HT1080 (cell line): ENCODE results near the gene IGF2BP2. TPM values are rescaled to one million over a fixed set of nuclear protein-coding genes. Genes with fewer than 3 reads are reported as not detected.
"Not testable (repeated sequence)": the region's sequence is repeated elsewhere in the genome, so short reads cannot be mapped to it uniquely, and the experiment has no call there.

Experiments
- DNase-seq: peaks from one replicate; pipeline ENCODE4 v3.0.0-alpha.2; 2015; ENCODE audit warnings: low read depth
- total RNA-seq: library from RNA; depleted of rRNA; stranded (reverse); fragments of >200 nt; shearing (Covaris generic); gene quantifications from 2 replicates; pipeline ENCODE4 v1.2.3, GENCODE V29; 2014

The IGF2BP2 gene
- total RNA-seq, 1 experiment from 2014 or later = 157 TPM

- DNase-seq = no peak
These were observed 177.5 kb downstream of the IGF2BP2 start for GRCh38 chr3:185647134-185647879.

GRCh38 chr3:185646382-185647133 is 178.3 kb downstream of the IGF2BP2 start:
- DNase-seq = no peak

GRCh38 chr3:185645596-185646381 is 179.1 kb downstream of the IGF2BP2 start:
- DNase-seq = no peak

GRCh38 chr3:185645191-185645590 is 179.7 kb downstream of the IGF2BP2 start:
- not testable (repeated sequence) for DNase-seq

GRCh38 chr3:185640308-185640707 is 184.5 kb downstream of the IGF2BP2 start:
- DNase-seq = no peak

GRCh38 chr3:185639632-185640206 is 185.1 kb downstream of the IGF2BP2 start:
- no peak for DNase-seq

GRCh38 chr3:185638651-185639050 is 186.2 kb downstream of the IGF2BP2 start:
- not testable (repeated sequence) for DNase-seq

- no peak for DNase-seq
These were observed 187.5 kb downstream of the IGF2BP2 start for GRCh38 chr3:185637388-185637787.

GRCh38 chr3:185632996-185633395 is 191.8 kb downstream of the IGF2BP2 start:
- DNase-seq = no peak

- DNase-seq = no peak
These were observed 193.2 kb downstream of the IGF2BP2 start for GRCh38 chr3:185631508-185632206.

GRCh38 chr3:185631108-185631507 is 193.7 kb downstream of the IGF2BP2 start:
- no peak for DNase-seq

- no peak for DNase-seq
These were observed 194.6 kb downstream of the IGF2BP2 start for GRCh38 chr3:185630182-185630622.

GRCh38 chr3:185629554-185630181 is 195.2 kb downstream of the IGF2BP2 start:
- no peak for DNase-seq

GRCh38 chr3:185625784-185626183 is 199.1 kb downstream of the IGF2BP2 start:
- no peak for DNase-seq

GRCh38 chr3:185623939-185624665 is 200.7 kb downstream of the IGF2BP2 start:
- no peak for DNase-seq

GRCh38 chr3:185613016-185613415 is 211.8 kb downstream of the IGF2BP2 start:
- no peak for DNase-seq

- no peak for DNase-seq
These were observed 218.6 kb downstream of the IGF2BP2 start for GRCh38 chr3:185606196-185606595.

GRCh38 chr3:185605566-185605965 is 219.3 kb downstream of the IGF2BP2 start:
- no peak for DNase-seq

- DNase-seq = no peak
These were observed 229.3 kb downstream of the IGF2BP2 start for GRCh38 chr3:185595526-185595925.

- no peak for DNase-seq
These were observed 230.8 kb downstream of the IGF2BP2 start for GRCh38 chr3:185594073-185594472.
